CD4-positive, alpha-beta T cell (primary cell): ENCODE data around the gene FANCD2. TPM values are rescaled to one million over a fixed set of nuclear protein-coding genes. Genes with fewer than 3 reads are reported as not detected.

Experiments used
- ATAC-seq: fragments of 200-7000 bp; cut with Tn5 transposase; one replicate; pipeline ENCODE4 v1.10.0; 2022; ENCODE audit warnings: mild to moderate bottlenecking; ENCODE audit not compliant: poor library complexity
- CTCF ChIA-PET: fragments of 350-600 bp; sonication (Branson Sonifier 250); formaldehyde crosslinking; loops from one replicate; lab custom pipeline; 2021; ENCODE audit warnings: antibody characterized with exemption, inconsistent platforms; lab: Charles Lee
- POLR2A ChIA-PET: fragments of 350-600 bp; sonication (Branson Sonifier 250); formaldehyde crosslinking; loops from one replicate; lab custom pipeline; 2021; ENCODE audit warnings: antibody characterized with exemption, inconsistent platforms; lab: Charles Lee
- DNase-seq, 14 experiments: peaks; one replicate each; pipeline ENCODE4 v3.0.0-alpha.2; 2013 to 2020; ENCODE audit warnings: mixed read lengths in 2 of 14
- H3K27ac ChIP-seq, 2 donors: one replicate each; pipeline versions ENCODE4 v1.5.1 to v1.7.0; 2013; ENCODE audit warnings: low read length in 2 of 2, low read depth in 1 of 2, mild to moderate bottlenecking in 1 of 2
- H3K27me3 ChIP-seq, 2 experiments: 1 replicate in 1 of 2; 2 replicates in 1 of 2; pipeline versions ENCODE4 v1.6.1 to v1.7.0; 2013; ENCODE audit warnings: low read length in 2 of 2, control low read depth in 1 of 2, mild to moderate bottlenecking in 1 of 2, moderate library complexity in 1 of 2; ENCODE audit not compliant: insufficient read depth in 2 of 2, control insufficient read depth in 1 of 2
- H3K36me3 ChIP-seq: one replicate; pipeline ENCODE4 v1.6.1; 2013; ENCODE audit warnings: low read length, control low read depth; ENCODE audit not compliant: insufficient read depth
- H3K4me1 ChIP-seq: one replicate; pipeline ENCODE4 v1.6.1; 2013; ENCODE audit warnings: low read length, control low read depth; ENCODE audit not compliant: insufficient read depth
- H3K4me3 ChIP-seq: one replicate; pipeline ENCODE4 v1.5.1; 2013; ENCODE audit warnings: mild to moderate bottlenecking, low read length, moderate library complexity
- H3K9me3 ChIP-seq, 2 experiments: 1 replicate in 1 of 2; 2 replicates in 1 of 2; pipeline versions ENCODE4 v1.6.1 to v1.7.0; 2013; ENCODE audit warnings: low read length in 2 of 2, mild to moderate bottlenecking in 2 of 2, control low read depth in 1 of 2, moderate library complexity in 1 of 2; ENCODE audit not compliant: control insufficient read depth in 1 of 2, insufficient read depth in 1 of 2
- H3K27ac Mint-ChIP-seq: one replicate; pipeline ENCODE4 v1.8.0; 2020; ENCODE audit warnings: mixed read lengths
- H3K27me3 Mint-ChIP-seq: one replicate; pipeline ENCODE4 v1.8.0; 2021; ENCODE audit warnings: mixed read lengths
- H3K36me3 Mint-ChIP-seq: one replicate; pipeline ENCODE4 v1.8.0; 2021; ENCODE audit warnings: low read depth, mixed read lengths
- H3K4me1 Mint-ChIP-seq: one replicate; pipeline ENCODE4 v1.8.0; 2021; ENCODE audit warnings: low read depth, mixed read lengths
- H3K4me3 Mint-ChIP-seq: one replicate; pipeline ENCODE4 v1.8.0; 2020; ENCODE audit warnings: mild to moderate bottlenecking, mixed read lengths
- H3K9me3 Mint-ChIP-seq: one replicate; pipeline ENCODE4 v1.8.0; 2020; ENCODE audit warnings: mixed read lengths
- intact Hi-C, 2 experiments: fragments of 100-400 bp; cut with DNase I in 1 of 2; cut with micrococcal nuclease in 1 of 2; formaldehyde crosslinking; loops; one replicate each; pipeline versions ENCODE4 v1.15.1 to v1.9.0; 2023 to 2025; cut with DNase I, micrococcal nuclease
- total RNA-seq, 174 experiments: library from RNA in 2 of 174; stranded (reverse) in 2 of 174; gene quantifications; one replicate each; pipeline ENCODE4 v1.2.3 and lab custom pipeline; 2021 to 2026
- TF ChIP-seq, protein P1 (sequence below): fragments of 200-600 bp; IDR thresholded peaks from one replicate; pipeline ENCODE4 v1.8.0; 2022; ENCODE audit warnings: antibody characterized with exemption, mild to moderate bottlenecking

Gene FANCD2
- total RNA-seq, 2 experiments from 2014 or later: 13.8 to 16.8 TPM

DNA sequence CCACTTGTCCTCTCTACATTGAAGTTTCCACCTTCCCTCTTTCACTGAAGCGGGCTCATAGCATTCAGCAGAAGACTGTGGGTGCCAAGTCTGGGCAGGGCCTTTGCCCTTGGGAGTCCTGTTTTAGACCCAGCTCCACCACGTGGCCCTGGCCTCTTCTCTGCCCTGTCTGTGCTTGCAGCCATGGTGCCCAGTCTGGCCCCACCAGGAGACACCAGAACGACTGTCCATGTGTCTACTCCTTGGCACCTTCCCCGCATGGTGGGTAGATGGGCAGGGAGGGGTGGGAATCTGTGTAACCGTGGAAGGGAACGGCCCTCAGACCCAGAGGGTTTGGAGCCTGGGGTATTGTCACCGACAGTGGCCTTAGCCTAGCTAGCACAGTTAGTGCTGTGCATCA is 21.7 kb upstream of the FANCD2 start:
- H3K4me3 ChIP-seq: no peak overlapping the region
- Mint-ChIP-seq H3K4me1 (peaks cover 10% of the 10 kb centered on the region), H3K27me3 (peaks cover 4% of the 10 kb centered on the region), H3K4me3 (no peak overlapping the region), H3K36me3 (peaks cover 11% of the 10 kb centered on the region), H3K27ac (no peak overlapping the region), H3K9me3 (no peaks in the 10 kb centered on the region)
- no peak overlapping the region for H3K27ac ChIP-seq
- intact Hi-C loops: no loop called here
- ChIA-PET POLR2A (no interaction called here), CTCF (no interaction called here)
- ATAC-seq: no peak
- H3K27me3 ChIP-seq: no peaks in the 10 kb centered on the region
- H3K9me3 ChIP-seq: no peaks in the 10 kb centered on the region
- H3K4me1 ChIP-seq: peaks cover 13% of the 10 kb centered on the region
- DNase-seq: no peak
- TF ChIP-seq, protein P1, sequence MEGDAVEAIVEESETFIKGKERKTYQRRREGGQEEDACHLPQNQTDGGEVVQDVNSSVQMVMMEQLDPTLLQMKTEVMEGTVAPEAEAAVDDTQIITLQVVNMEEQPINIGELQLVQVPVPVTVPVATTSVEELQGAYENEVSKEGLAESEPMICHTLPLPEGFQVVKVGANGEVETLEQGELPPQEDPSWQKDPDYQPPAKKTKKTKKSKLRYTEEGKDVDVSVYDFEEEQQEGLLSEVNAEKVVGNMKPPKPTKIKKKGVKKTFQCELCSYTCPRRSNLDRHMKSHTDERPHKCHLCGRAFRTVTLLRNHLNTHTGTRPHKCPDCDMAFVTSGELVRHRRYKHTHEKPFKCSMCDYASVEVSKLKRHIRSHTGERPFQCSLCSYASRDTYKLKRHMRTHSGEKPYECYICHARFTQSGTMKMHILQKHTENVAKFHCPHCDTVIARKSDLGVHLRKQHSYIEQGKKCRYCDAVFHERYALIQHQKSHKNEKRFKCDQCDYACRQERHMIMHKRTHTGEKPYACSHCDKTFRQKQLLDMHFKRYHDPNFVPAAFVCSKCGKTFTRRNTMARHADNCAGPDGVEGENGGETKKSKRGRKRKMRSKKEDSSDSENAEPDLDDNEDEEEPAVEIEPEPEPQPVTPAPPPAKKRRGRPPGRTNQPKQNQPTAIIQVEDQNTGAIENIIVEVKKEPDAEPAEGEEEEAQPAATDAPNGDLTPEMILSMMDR: no peak
- H3K36me3 ChIP-seq: no peaks in the 10 kb centered on the region

DNA sequence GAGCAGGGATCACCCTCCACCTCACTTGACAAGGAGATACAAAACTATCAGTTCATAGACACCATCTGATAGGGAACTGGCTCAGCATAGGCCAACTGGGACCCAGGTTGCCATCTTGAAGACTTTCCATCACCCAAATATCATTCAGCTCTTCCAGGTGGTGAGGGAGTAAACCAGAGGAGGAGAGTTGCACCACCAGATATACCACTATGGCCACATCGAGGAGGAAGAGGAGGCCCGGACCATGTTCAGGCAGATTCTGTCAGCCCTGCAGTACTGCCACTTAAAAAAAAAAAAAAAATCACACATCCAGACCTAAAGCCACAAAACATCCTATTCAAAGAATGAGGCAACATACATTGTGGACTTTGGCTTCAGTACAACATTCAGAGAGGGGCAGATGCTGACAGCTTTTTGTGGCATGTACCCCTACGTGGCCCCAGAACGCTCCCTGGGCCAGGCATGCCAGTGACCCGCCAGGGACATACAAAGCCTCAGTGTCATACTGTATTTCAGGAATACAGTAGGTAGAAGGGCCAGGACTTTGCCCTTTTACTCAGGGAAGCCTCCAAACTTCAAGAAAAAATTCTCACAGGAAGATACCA is 21.2 kb upstream of the FANCD2 start:
- H3K27ac Mint-ChIP-seq: no peak overlapping the region
- POLR2A ChIA-PET: no interaction called here

DNA sequence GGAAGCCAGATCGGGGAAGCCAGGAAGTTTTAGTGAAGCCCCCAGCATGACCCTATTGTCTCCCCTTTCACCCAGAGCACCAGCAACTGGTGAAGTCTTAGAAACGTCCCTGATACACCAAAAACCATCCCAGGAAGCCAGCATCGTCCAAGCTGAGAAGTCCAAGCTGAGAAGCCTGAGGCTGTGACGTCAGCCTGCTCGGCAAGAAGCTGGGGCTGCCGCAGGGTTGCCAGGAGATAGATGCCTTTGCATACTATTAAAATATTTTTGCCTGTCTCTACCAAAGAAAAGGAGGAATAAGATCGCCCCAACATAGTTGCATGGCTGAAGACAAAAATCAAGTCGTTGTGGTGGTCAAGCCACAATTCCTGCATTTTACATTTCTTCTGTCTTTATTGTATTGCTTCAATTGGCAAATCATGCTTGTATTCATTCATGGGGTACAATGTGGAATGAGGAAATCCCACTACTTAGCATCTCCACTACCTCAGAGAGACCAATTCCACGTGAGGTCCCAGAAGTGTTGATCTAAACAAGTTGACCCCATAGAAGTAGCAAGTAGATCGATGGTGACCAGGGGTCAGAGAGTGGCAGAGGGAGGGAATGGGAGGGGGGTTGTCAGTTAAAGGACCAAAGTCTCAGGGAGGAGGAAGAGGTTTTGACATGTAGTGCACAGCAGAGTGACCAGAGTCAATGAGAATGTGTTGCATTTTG is 20.0 kb upstream of the FANCD2 start:
- Histone ChIP-seq H3K9me3 (no peaks in the 10 kb centered on the region), H3K4me1 (peaks cover 24% of the 10 kb centered on the region), H3K4me3 (no peak overlapping the region), H3K36me3 (no peaks in the 10 kb centered on the region), H3K27ac (no peak overlapping the region), H3K27me3 (peaks cover 4 to 5% of the 10 kb centered on the region in 2 experiments)
- POLR2A ChIA-PET: no interaction called here
- CTCF ChIA-PET: no interaction called here
- no peak overlapping the region for H3K27ac Mint-ChIP-seq
- no peak overlapping the region for H3K4me3 Mint-ChIP-seq
- no peaks in the 10 kb centered on the region for H3K36me3 Mint-ChIP-seq
- ATAC-seq (no peak), DNase-seq (no peak)
- intact Hi-C loops: no loop called here
- TF ChIP-seq, protein P1: no peak
- H3K4me1 Mint-ChIP-seq: peaks cover 17% of the 10 kb centered on the region
- H3K27me3 Mint-ChIP-seq: peaks cover 11% of the 10 kb centered on the region
- no peaks in the 10 kb centered on the region for H3K9me3 Mint-ChIP-seq

More for the DNA sequence above, 21.2 kb upstream of the FANCD2 start:
- Histone ChIP-seq H3K9me3 (no peaks in the 10 kb centered on the region), H3K4me1 (peaks cover 16% of the 10 kb centered on the region), H3K27me3 (no peaks in the 10 kb centered on the region), H3K4me3 (no peak overlapping the region), H3K36me3 (no peaks in the 10 kb centered on the region), H3K27ac (no peak overlapping the region)
- Mint-ChIP-seq H3K27me3 (peaks cover 5% of the 10 kb centered on the region), H3K9me3 (no peaks in the 10 kb centered on the region), H3K4me1 (peaks cover 12% of the 10 kb centered on the region), H3K36me3 (peaks cover 8% of the 10 kb centered on the region), H3K4me3 (no peak overlapping the region)
- CTCF ChIA-PET: no interaction called here
- TF ChIP-seq, protein P1: no peak
- intact Hi-C loops: no loop called here
- no peak for ATAC-seq
- DNase-seq: no peak
